Lower lobe of right lung (tissue), 2 donors: ENCODE results near the gene STK24. TPM values are rescaled to one million over a fixed set of nuclear protein-coding genes. Genes with fewer than 3 reads are reported as not detected.

Source experiments
- ATAC-seq, 2 donors: fragments of 200-7000 bp; cut with Tn5 transposase; one replicate each; pipeline ENCODE4 v1.9.1; 2020 to 2022; ENCODE audit warnings: mild to moderate bottlenecking in 2 of 2, moderate library complexity in 2 of 2
- DNase-seq: peaks from one replicate; pipeline ENCODE4 v3.0.0-alpha.2; 2020
- H3K27ac ChIP-seq: fragments of 200-600 bp; one replicate; pipeline ENCODE4 v1.8.0; 2022
- H3K27me3 ChIP-seq: fragments of 200-600 bp; one replicate; pipeline ENCODE4 v1.8.0; 2022; ENCODE audit warnings: low read depth
- H3K36me3 ChIP-seq: fragments of 200-600 bp; one replicate; pipeline ENCODE4 v1.8.0; 2022; ENCODE audit warnings: mild to moderate bottlenecking
- H3K4me1 ChIP-seq: fragments of 200-600 bp; one replicate; pipeline ENCODE4 v1.8.0; 2022
- H3K4me3 ChIP-seq: fragments of 200-600 bp; one replicate; pipeline ENCODE4 v1.8.0; 2022; ENCODE audit warnings: mild to moderate bottlenecking
- H3K9me3 ChIP-seq: fragments of 200-600 bp; one replicate; pipeline ENCODE4 v1.8.0; 2022
- intact Hi-C: fragments of 100-400 bp; cut with DNase I; formaldehyde crosslinking; loops from one replicate; pipeline ENCODE4 v1.11.0; 2022
- total RNA-seq: library from RNA; stranded (reverse); fragmentation: NEBNext Ultra II Directional; extraction: Animal tissue kit (Norgen Biotek cat#: 25700); gene quantifications from one replicate; pipeline ENCODE4 v1.2.1, GENCODE V29; 2021
- TF ChIP-seq, protein P1 (sequence below): fragments of 200-600 bp; IDR thresholded peaks from one replicate; pipeline ENCODE4 v1.8.0; 2022; ENCODE audit warnings: antibody characterized with exemption, mild to moderate bottlenecking
- donor health status: DM: no; HTN: yes; CAD: no; lungs with severe emphysema.

Gene STK24
- total RNA-seq, 1 donor from 2014 or later = 94.5 TPM

GRCh38 chr13:98495627-98496478, 81.1 kb downstream of the STK24 start:
- H3K4me1 ChIP-seq = peaks cover 49% of the 10 kb centered on the region
- DNase-seq (no peak), ATAC-seq (peak; percentile 59 to 73)
- no peaks in the 10 kb centered on the region for H3K27me3 ChIP-seq
- peak overlapping the region; percentile 76 for H3K27ac ChIP-seq
- peak overlapping the region; percentile 4 for H3K4me3 ChIP-seq
- TF ChIP-seq, protein P1, sequence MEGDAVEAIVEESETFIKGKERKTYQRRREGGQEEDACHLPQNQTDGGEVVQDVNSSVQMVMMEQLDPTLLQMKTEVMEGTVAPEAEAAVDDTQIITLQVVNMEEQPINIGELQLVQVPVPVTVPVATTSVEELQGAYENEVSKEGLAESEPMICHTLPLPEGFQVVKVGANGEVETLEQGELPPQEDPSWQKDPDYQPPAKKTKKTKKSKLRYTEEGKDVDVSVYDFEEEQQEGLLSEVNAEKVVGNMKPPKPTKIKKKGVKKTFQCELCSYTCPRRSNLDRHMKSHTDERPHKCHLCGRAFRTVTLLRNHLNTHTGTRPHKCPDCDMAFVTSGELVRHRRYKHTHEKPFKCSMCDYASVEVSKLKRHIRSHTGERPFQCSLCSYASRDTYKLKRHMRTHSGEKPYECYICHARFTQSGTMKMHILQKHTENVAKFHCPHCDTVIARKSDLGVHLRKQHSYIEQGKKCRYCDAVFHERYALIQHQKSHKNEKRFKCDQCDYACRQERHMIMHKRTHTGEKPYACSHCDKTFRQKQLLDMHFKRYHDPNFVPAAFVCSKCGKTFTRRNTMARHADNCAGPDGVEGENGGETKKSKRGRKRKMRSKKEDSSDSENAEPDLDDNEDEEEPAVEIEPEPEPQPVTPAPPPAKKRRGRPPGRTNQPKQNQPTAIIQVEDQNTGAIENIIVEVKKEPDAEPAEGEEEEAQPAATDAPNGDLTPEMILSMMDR = no peak
- peaks cover 10% of the 10 kb centered on the region for H3K36me3 ChIP-seq
- intact Hi-C loops = no loop called here
- H3K9me3 ChIP-seq = no peaks in the 10 kb centered on the region

DNA sequence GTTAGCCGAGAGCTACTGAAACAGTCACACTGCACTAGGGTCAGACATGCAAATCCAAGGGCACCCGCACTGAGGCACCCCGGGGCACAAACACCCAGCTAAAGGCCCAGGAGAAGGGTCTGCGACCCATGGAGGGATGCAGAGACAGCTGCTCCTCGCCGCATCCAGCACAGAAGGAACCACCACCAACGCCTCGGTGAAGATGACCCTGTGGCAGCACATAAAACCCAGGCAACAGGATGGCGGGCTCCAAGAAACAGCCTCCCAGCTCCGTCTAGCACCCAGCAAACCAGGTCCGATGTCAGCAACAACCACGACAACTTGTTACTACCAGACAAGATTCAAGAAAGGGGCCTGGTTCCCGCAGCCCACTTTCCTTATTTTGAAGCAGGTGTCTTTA, 82.1 kb downstream of the STK24 start:
- intact Hi-C loops = no loop called here
- H3K27me3 ChIP-seq = no peaks in the 10 kb centered on the region
- peaks cover 6% of the 10 kb centered on the region for H3K36me3 ChIP-seq
- H3K4me1 ChIP-seq = peaks cover 60% of the 10 kb centered on the region
- peak overlapping the region; percentile 76 for H3K27ac ChIP-seq
- no peak for ATAC-seq
- H3K4me3 ChIP-seq = no peak overlapping the region
- no peak for DNase-seq
- no peaks in the 10 kb centered on the region for H3K9me3 ChIP-seq
- TF ChIP-seq, protein P1 = no peak

GRCh38 chr13:98493042-98493712, 83.7 kb downstream of the STK24 start:
- Histone ChIP-seq H3K27me3 (no peaks in the 10 kb centered on the region), H3K9me3 (no peaks in the 10 kb centered on the region), H3K27ac (no peak overlapping the region), H3K4me3 (no peak overlapping the region), H3K4me1 (peaks cover 68% of the 10 kb centered on the region), H3K36me3 (peaks cover under 1% of the 10 kb centered on the region)
- no peak for ATAC-seq
- DNase-seq = no peak
- intact Hi-C loops = no loop called here
- TF ChIP-seq, protein P1 = no peak

DNA sequence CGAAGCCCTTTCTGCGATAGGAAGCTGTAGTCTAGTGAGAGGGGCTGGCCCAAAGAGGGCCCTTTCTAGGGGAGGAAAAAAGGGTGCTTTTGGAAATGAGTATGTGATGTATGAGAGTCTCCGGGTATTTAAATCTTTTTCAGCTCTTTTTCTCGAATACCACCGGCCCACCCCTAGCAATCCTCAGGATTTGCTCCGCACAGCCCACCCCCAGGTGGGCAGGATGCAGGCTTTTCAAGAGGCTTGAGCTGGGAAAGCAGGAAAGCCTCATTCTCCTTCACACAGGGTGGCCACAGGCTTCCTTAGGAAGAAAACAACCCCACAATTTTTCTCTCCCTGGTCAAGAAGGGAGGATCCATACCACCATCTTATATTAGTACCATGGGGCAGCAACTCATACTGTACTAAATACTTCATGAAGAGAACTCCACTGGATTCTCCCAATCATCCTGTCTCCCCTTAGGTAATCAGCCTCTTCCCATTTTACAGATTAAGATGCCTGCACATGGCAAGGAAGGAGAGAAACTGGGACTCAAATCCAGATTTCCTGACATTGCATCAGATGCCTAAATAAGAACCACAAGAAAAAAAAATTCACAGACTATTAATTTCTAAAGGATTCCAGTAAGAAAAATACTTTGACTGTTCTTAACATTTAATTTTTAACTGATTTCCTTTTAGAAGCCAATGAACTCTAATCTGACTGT, 84.4 kb downstream of the STK24 start:
- peaks cover 65% of the 10 kb centered on the region for H3K4me1 ChIP-seq
- H3K9me3 ChIP-seq = no peaks in the 10 kb centered on the region
- no peak overlapping the region for H3K27ac ChIP-seq
- DNase-seq (no peak), ATAC-seq (no peak)
- intact Hi-C loops = no loop called here
- no peaks in the 10 kb centered on the region for H3K36me3 ChIP-seq
- no peak overlapping the region for H3K4me3 ChIP-seq
- TF ChIP-seq, protein P1 = no peak
- H3K27me3 ChIP-seq = no peaks in the 10 kb centered on the region

- H3K4me3 ChIP-seq = no peak overlapping the region
Observed at GRCh38 chr13:98490866-98491265, 86.0 kb downstream of the STK24 start.

More at GRCh38 chr13:98490866-98491265, 86.0 kb downstream of the STK24 start:
- Histone ChIP-seq H3K4me1 (peaks cover 51% of the 10 kb centered on the region), H3K27me3 (no peaks in the 10 kb centered on the region), H3K9me3 (no peaks in the 10 kb centered on the region), H3K36me3 (no peaks in the 10 kb centered on the region), H3K27ac (no peak overlapping the region)
- ATAC-seq = no peak
- intact Hi-C loops = no loop called here
- TF ChIP-seq, protein P1 = no peak
- no peak for DNase-seq
